ENCODE data around the gene RASGRF2. TPM values are rescaled to one million over a fixed set of nuclear protein-coding genes. Genes with fewer than 3 reads are reported as not detected.

The RASGRF2 gene
- total RNA-seq, 1 donor from 2014 or later = 2.5 TPM

- H3K9me3 Mint-ChIP-seq (ENCODE audit: unreplicated experiment) = no peaks in the 10 kb centered on the region
- no peaks in the 10 kb centered on the region for H3K36me3 Mint-ChIP-seq (ENCODE audit: low read depth, unreplicated experiment)
- no peak overlapping the region for H3K27ac Mint-ChIP-seq (ENCODE audit: unreplicated experiment)
- no peak for DNase-seq (ENCODE audit: low spot score)
- TF ChIP-seq CTCF (IDR thresholded peaks at IDR 0.05; ENCODE audit: unreplicated experiment) = no peak
- H3K27me3 Mint-ChIP-seq (ENCODE audit: unreplicated experiment) = peaks cover 5% of the 10 kb centered on the region
- no peak overlapping the region for H3K4me3 Mint-ChIP-seq (ENCODE audit: unreplicated experiment)
- no peaks in the 10 kb centered on the region for H3K4me1 Mint-ChIP-seq (ENCODE audit: unreplicated experiment)
Measured at GRCh38 chr5:81166430-81166829, 206.3 kb downstream of the RASGRF2 start.

GRCh38 chr5:81167078-81167477 is 206.9 kb downstream of the RASGRF2 start:
- DNase-seq (ENCODE audit: low spot score) = no peak
- TF ChIP-seq CTCF (IDR thresholded peaks at IDR 0.05; ENCODE audit: unreplicated experiment) = no peak
- Mint-ChIP-seq H3K36me3 (ENCODE audit: low read depth, unreplicated experiment) (no peaks in the 10 kb centered on the region), H3K4me1 (ENCODE audit: unreplicated experiment) (no peaks in the 10 kb centered on the region), H3K9me3 (ENCODE audit: unreplicated experiment) (no peaks in the 10 kb centered on the region), H3K4me3 (ENCODE audit: unreplicated experiment) (no peak overlapping the region), H3K27ac (ENCODE audit: unreplicated experiment) (no peak overlapping the region), H3K27me3 (ENCODE audit: unreplicated experiment) (peaks cover 5% of the 10 kb centered on the region)

- DNase-seq (ENCODE audit: low spot score) = no peak
- Mint-ChIP-seq H3K27me3 (ENCODE audit: unreplicated experiment) (peaks cover 5% of the 10 kb centered on the region), H3K36me3 (ENCODE audit: low read depth, unreplicated experiment) (no peaks in the 10 kb centered on the region), H3K9me3 (ENCODE audit: unreplicated experiment) (no peaks in the 10 kb centered on the region), H3K4me1 (ENCODE audit: unreplicated experiment) (no peaks in the 10 kb centered on the region), H3K27ac (ENCODE audit: unreplicated experiment) (no peak overlapping the region), H3K4me3 (ENCODE audit: unreplicated experiment) (no peak overlapping the region)
- no peak for TF ChIP-seq CTCF (IDR thresholded peaks at IDR 0.05; ENCODE audit: unreplicated experiment)
Measured at GRCh38 chr5:81167544-81167943, 207.4 kb downstream of the RASGRF2 start.

GRCh38 chr5:81169924-81170323 is 209.8 kb downstream of the RASGRF2 start:
- Mint-ChIP-seq H3K4me1 (ENCODE audit: unreplicated experiment) (no peaks in the 10 kb centered on the region), H3K27me3 (ENCODE audit: unreplicated experiment) (peaks cover 5% of the 10 kb centered on the region), H3K4me3 (ENCODE audit: unreplicated experiment) (peak overlapping the region; percentile 9), H3K36me3 (ENCODE audit: low read depth, unreplicated experiment) (no peaks in the 10 kb centered on the region), H3K27ac (ENCODE audit: unreplicated experiment) (no peak overlapping the region), H3K9me3 (ENCODE audit: unreplicated experiment) (no peaks in the 10 kb centered on the region)
- TF ChIP-seq CTCF (IDR thresholded peaks at IDR 0.05; ENCODE audit: unreplicated experiment) = no peak
- no peak for DNase-seq (ENCODE audit: low spot score)

- Mint-ChIP-seq H3K4me1 (ENCODE audit: unreplicated experiment) (no peaks in the 10 kb centered on the region), H3K27me3 (ENCODE audit: unreplicated experiment) (peaks cover 1% of the 10 kb centered on the region), H3K4me3 (ENCODE audit: unreplicated experiment) (no peak overlapping the region), H3K27ac (ENCODE audit: unreplicated experiment) (no peak overlapping the region), H3K36me3 (ENCODE audit: low read depth, unreplicated experiment) (no peaks in the 10 kb centered on the region), H3K9me3 (ENCODE audit: unreplicated experiment) (no peaks in the 10 kb centered on the region)
- DNase-seq (ENCODE audit: low spot score) = no peak
- no peak for TF ChIP-seq CTCF (IDR thresholded peaks at IDR 0.05; ENCODE audit: unreplicated experiment)
Measured at GRCh38 chr5:81171769-81172168, 211.6 kb downstream of the RASGRF2 start.
